GM19395 (cell line): Measurements from ENCODE around the gene LPO.

Experiments
- ATAC-seq: cut with Tn5 transposase; IDR thresholded peaks from one replicate; pipeline ENCODE4 v1.9.1; 2021; ENCODE audit warnings: mild to moderate bottlenecking, moderate library complexity; ENCODE audit not compliant: unreplicated experiment

Gene LPO

GRCh38 chr17:58253082-58253481, 14.7 kb downstream of the LPO start:
- ATAC-seq: no peak

GRCh38 chr17:58254803-58255202, 16.4 kb downstream of the LPO start:
- no peak for ATAC-seq

- no peak for ATAC-seq
These were observed 23.8 kb downstream of the LPO start for GRCh38 chr17:58262149-58262548.

GRCh38 chr17:58263773-58264172, 25.4 kb downstream of the LPO start:
- no peak for ATAC-seq

GRCh38 chr17:58264407-58265103, 26.2 kb downstream of the LPO start:
- no peak for ATAC-seq

- ATAC-seq: no peak
These were observed 26.9 kb downstream of the LPO start for GRCh38 chr17:58265271-58265670.

- no peak for ATAC-seq
These were observed 27.8 kb downstream of the LPO start for GRCh38 chr17:58265902-58266875.

- no peak for ATAC-seq
These were observed 29.3 kb downstream of the LPO start for GRCh38 chr17:58267347-58268324.

GRCh38 chr17:58268326-58268725, 29.9 kb downstream of the LPO start:
- ATAC-seq: no peak

- no peak for ATAC-seq
These were observed 30.6 kb downstream of the LPO start for GRCh38 chr17:58268774-58269556.

GRCh38 chr17:58269557-58270291, 31.3 kb downstream of the LPO start:
- ATAC-seq: no peak

- no peak for ATAC-seq
These were observed 32.3 kb downstream of the LPO start for GRCh38 chr17:58270476-58271215.

GRCh38 chr17:58271216-58271931, 33.0 kb downstream of the LPO start:
- no peak for ATAC-seq

- no peak for ATAC-seq
These were observed 34.2 kb downstream of the LPO start for GRCh38 chr17:58272367-58273280.

- no peak for ATAC-seq
These were observed 35.2 kb downstream of the LPO start for GRCh38 chr17:58273453-58274104.

GRCh38 chr17:58275417-58275816, 37.0 kb downstream of the LPO start:
- no peak for ATAC-seq
